NB4 (cell line): ENCODE results near the gene AP1M1.

Experiments used
- DNase-seq: peaks from one replicate; pipeline ENCODE4 v3.0.0; 2010; ENCODE audit warnings: low read depth
- H3K4me3 ChIP-seq: one replicate; pipeline ENCODE4 v1.5.1; 2011; ENCODE audit warnings: mild to moderate bottlenecking, low read depth, low read length, moderate library complexity
- CTCF ChIP-seq: IDR thresholded peaks from one replicate; pipeline ENCODE4 v1.5.1; 2012; ENCODE audit warnings: low read depth, low read length
- MAX ChIP-seq: IDR thresholded peaks from 2 replicates; pipeline ENCODE4 v1.6.1; 2011; ENCODE audit warnings: low read depth, low read length
- MYC ChIP-seq: IDR thresholded peaks from 2 replicates; pipeline ENCODE4 v1.6.1; 2011; ENCODE audit warnings: low read depth, low read length
- POLR2A ChIP-seq: IDR thresholded peaks from 2 replicates; pipeline ENCODE4 v1.6.1; 2011; ENCODE audit warnings: mild to moderate bottlenecking; ENCODE audit not compliant: insufficient read length; ENCODE audit errors: extremely low read depth

AP1M1 gene

GRCh38 chr19:16252459-16253205, 54.9 kb downstream of the AP1M1 start:
- DNase-seq, result peak; percentile 27
- TF ChIP-seq CTCF (no peak), MAX (0 out of 2 replicates have a peak, but pooled peaks have one; percentile 19), POLR2A (no peak), MYC (no peak)

GRCh38 chr19:16254851-16255408, 57.2 kb downstream of the AP1M1 start:
- no peak for TF ChIP-seq POLR2A
- no peak for TF ChIP-seq CTCF
- no peak for TF ChIP-seq MAX
- TF ChIP-seq MYC, result no peak
- no peak overlapping the region for H3K4me3 ChIP-seq
- DNase-seq, result no peak

More at GRCh38 chr19:16252459-16253205, 54.9 kb downstream of the AP1M1 start:
- H3K4me3 ChIP-seq, result no peak overlapping the region

GRCh38 chr19:16257509-16258002, 59.8 kb downstream of the AP1M1 start:
- TF ChIP-seq MYC, result no peak
- no peak for TF ChIP-seq POLR2A
- TF ChIP-seq CTCF, result no peak
- no peak for TF ChIP-seq MAX
- DNase-seq, result no peak
- no peak overlapping the region for H3K4me3 ChIP-seq

- TF ChIP-seq MAX (no peak), CTCF (no peak), POLR2A (no peak), MYC (no peak)
- DNase-seq, result peak; percentile 84
- H3K4me3 ChIP-seq, result no peak overlapping the region
These were observed 60.8 kb downstream of the AP1M1 start for GRCh38 chr19:16258440-16258903.

- DNase-seq, result no peak
- H3K4me3 ChIP-seq, result no peak overlapping the region
- TF ChIP-seq POLR2A (no peak), MAX (no peak), CTCF (no peak), MYC (no peak)
These were observed 61.9 kb downstream of the AP1M1 start for GRCh38 chr19:16259385-16260159.
